ENCODE results near the gene MAN2B2.

The MAN2B2 gene

DNA sequence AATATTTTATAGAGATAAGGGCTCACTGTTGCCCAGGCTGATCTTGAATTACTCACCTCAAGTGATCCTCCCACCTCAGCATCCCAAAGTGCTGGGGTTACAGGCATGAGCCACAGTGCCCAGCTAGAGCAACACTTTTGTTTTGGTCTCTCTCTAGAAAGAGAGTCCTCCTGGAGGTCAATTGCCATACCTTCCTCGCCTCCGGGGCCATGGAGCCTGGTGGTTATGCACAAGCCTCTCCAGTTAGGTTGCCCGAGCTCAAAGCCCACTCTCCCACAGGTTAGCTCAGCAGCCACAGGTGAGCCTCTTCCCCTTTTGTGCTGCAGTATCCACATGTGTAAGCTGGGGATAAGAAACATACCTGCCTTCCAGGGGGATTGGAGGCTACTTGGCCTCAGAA, 24.2 kb upstream of the MAN2B2 start:
- DNase-seq (ENCODE audit: insufficient read length, low spot score) (no peak), FAIRE-seq (no peak)
- no peak for TF ChIP-seq SPI1 (IDR thresholded peaks at IDR 0.05; ENCODE audit: low read depth, low read length)
- TF ChIP-seq PAX5 (IDR thresholded peaks at IDR 0.05; ENCODE audit: insufficient read depth, low read length, severe bottlenecking) = no peak
- TF ChIP-seq TAF1 (IDR thresholded peaks at IDR 0.05; ENCODE audit: low read depth, low read length) = no peak
- TF ChIP-seq POLR2AphosphoS5 (IDR thresholded peaks at IDR 0.05; ENCODE audit: low read depth, low read length) = no peak
- no peak for TF ChIP-seq POU2F2 (IDR thresholded peaks at IDR 0.05; ENCODE audit: low read depth, low read length)
- TF ChIP-seq POLR2A (IDR thresholded peaks at IDR 0.05; ENCODE audit: low read depth, low read length) = no peak

- TF ChIP-seq POU2F2 (IDR thresholded peaks at IDR 0.05; ENCODE audit: low read depth, low read length) (no peak), PAX5 (IDR thresholded peaks at IDR 0.05; ENCODE audit: insufficient read depth, low read length, severe bottlenecking) (no peak), TAF1 (IDR thresholded peaks at IDR 0.05; ENCODE audit: low read depth, low read length) (no peak), POLR2A (IDR thresholded peaks at IDR 0.05; ENCODE audit: low read depth, low read length) (no peak), POLR2AphosphoS5 (IDR thresholded peaks at IDR 0.05; ENCODE audit: low read depth, low read length) (no peak), SPI1 (IDR thresholded peaks at IDR 0.05; ENCODE audit: low read depth, low read length) (no peak)
- DNase-seq (ENCODE audit: insufficient read length, low spot score) (no peak), FAIRE-seq (no peak)
Measured at GRCh38 chr4:6551660-6552059, 23.3 kb upstream of the MAN2B2 start.

DNA sequence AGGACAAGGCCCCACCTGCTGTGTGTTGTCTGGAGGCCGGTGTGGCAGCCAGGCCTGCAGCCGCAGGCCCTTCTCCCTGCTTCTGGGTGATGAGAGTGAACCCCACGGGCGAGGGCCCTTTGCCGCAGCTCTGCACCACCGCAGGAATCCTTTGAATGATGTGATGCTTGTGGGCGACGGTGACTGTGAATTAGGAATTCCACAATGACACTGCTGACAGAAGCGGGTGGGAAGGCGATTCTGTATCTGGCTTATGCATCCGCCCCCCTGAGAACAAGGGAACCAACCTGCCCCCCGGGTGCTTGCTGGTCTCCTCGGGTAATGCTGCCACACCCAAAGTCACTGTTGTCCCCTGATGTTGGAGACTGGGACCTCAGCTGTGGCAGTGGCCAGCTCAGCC, 19.5 kb upstream of the MAN2B2 start:
- TF ChIP-seq POU2F2 (IDR thresholded peaks at IDR 0.05; ENCODE audit: low read depth, low read length) (no peak), SPI1 (IDR thresholded peaks at IDR 0.05; ENCODE audit: low read depth, low read length) (no peak), TAF1 (IDR thresholded peaks at IDR 0.05; ENCODE audit: low read depth, low read length) (no peak), POLR2A (IDR thresholded peaks at IDR 0.05; ENCODE audit: low read depth, low read length) (no peak), PAX5 (IDR thresholded peaks at IDR 0.05; ENCODE audit: insufficient read depth, low read length, severe bottlenecking) (no peak), POLR2AphosphoS5 (IDR thresholded peaks at IDR 0.05; ENCODE audit: low read depth, low read length) (no peak)
- FAIRE-seq = no peak
- no peak for DNase-seq (ENCODE audit: insufficient read length, low spot score)

GRCh38 chr4:6556263-6556662, 18.7 kb upstream of the MAN2B2 start:
- no peak for DNase-seq (ENCODE audit: insufficient read length, low spot score)
- FAIRE-seq = no peak
- TF ChIP-seq SPI1 (IDR thresholded peaks at IDR 0.05; ENCODE audit: low read depth, low read length) (no peak), POLR2AphosphoS5 (IDR thresholded peaks at IDR 0.05; ENCODE audit: low read depth, low read length) (no peak), PAX5 (IDR thresholded peaks at IDR 0.05; ENCODE audit: insufficient read depth, low read length, severe bottlenecking) (no peak), TAF1 (IDR thresholded peaks at IDR 0.05; ENCODE audit: low read depth, low read length) (no peak), POU2F2 (IDR thresholded peaks at IDR 0.05; ENCODE audit: low read depth, low read length) (no peak), POLR2A (IDR thresholded peaks at IDR 0.05; ENCODE audit: low read depth, low read length) (no peak)

DNA sequence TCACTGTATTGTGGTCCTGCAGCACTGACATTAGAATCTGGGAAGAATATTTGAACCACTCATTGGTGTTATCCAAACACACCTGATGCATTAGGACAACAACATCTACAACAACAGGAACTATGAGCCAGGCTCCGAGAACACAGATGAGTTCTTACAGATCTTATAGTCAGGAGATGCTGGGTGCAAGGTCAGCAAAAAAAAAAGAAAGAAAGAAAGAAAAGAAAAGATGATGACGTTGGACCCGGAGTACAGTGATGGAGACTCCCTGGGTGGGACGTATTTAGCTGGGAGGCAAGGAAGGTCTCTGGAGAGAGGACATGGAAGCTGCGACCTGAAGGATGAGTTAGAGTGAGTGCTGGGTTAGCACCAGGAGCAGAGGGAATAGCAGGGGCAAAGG, 17.8 kb upstream of the MAN2B2 start:
- TF ChIP-seq POLR2AphosphoS5 (IDR thresholded peaks at IDR 0.05; ENCODE audit: low read depth, low read length) (no peak), POU2F2 (IDR thresholded peaks at IDR 0.05; ENCODE audit: low read depth, low read length) (no peak), POLR2A (IDR thresholded peaks at IDR 0.05; ENCODE audit: low read depth, low read length) (no peak), TAF1 (IDR thresholded peaks at IDR 0.05; ENCODE audit: low read depth, low read length) (no peak), PAX5 (IDR thresholded peaks at IDR 0.05; ENCODE audit: insufficient read depth, low read length, severe bottlenecking) (no peak), SPI1 (IDR thresholded peaks at IDR 0.05; ENCODE audit: low read depth, low read length) (no peak)
- DNase-seq (ENCODE audit: insufficient read length, low spot score) = no peak
- no peak for FAIRE-seq

DNA sequence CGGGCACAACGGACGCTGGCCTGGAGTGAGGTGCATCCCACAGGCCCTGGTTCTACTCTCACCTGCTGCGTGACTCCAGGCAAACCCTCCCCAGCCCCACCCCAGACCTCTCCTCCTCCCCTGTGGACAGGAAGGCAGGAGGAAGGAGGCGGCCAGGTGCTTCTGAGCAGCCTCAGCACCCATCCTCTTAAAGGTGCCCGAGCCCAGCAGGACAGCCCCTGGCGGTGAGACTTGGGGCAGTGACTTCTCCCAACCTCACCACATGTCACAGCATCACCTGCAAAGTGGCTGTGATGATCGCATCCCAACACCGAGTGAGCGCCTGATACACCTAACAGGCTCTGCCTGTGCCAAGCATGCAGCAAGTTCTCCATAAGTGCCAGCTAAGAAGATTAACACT, 17.1 kb upstream of the MAN2B2 start:
- FAIRE-seq = no peak
- no peak for DNase-seq (ENCODE audit: insufficient read length, low spot score)
- TF ChIP-seq POLR2AphosphoS5 (IDR thresholded peaks at IDR 0.05; ENCODE audit: low read depth, low read length) (no peak), POU2F2 (IDR thresholded peaks at IDR 0.05; ENCODE audit: low read depth, low read length) (no peak), PAX5 (IDR thresholded peaks at IDR 0.05; ENCODE audit: insufficient read depth, low read length, severe bottlenecking) (no peak), SPI1 (IDR thresholded peaks at IDR 0.05; ENCODE audit: low read depth, low read length) (no peak), TAF1 (IDR thresholded peaks at IDR 0.05; ENCODE audit: low read depth, low read length) (no peak), POLR2A (IDR thresholded peaks at IDR 0.05; ENCODE audit: low read depth, low read length) (no peak)

DNA sequence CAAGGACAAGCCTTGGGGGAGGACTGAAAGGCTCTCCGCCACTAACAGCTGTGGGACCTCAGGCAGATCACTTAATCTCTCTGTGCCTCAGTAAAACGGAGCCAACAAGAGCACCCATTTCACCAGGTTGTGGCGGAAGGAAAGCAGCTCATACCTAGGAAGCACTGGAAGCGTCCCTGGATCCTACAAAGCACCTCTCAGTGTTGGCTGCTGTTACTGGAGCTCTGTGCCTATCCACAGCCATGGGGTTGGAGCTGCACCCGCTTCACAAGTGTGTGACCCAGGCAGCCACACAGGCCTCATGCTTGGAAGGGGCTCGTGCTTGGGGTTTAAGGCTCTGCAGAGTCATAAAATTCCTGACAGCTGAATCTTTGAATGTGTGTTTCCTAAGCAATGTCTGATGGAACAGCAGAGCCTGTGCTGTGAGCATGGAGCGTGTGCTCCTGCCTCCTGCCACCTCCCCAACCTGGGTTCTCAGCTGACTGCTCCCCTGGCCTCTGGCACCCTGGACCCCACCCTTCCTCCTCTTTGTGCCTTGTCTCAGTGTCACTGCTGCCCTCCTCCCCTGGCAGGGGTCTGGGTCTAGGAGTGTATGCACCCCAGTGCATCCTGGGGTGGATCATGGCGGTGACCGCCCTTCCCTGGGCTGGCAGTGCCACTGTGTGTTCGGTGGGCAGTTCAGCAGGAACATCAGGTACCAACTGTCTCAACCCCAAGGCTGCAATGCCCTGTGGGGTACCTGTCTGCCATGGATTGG, 14.4 kb upstream of the MAN2B2 start:
- FAIRE-seq = no peak
- no peak for DNase-seq (ENCODE audit: insufficient read length, low spot score)
- TF ChIP-seq POLR2AphosphoS5 (IDR thresholded peaks at IDR 0.05; ENCODE audit: low read depth, low read length) (no peak), POU2F2 (IDR thresholded peaks at IDR 0.05; ENCODE audit: low read depth, low read length) (no peak), SPI1 (IDR thresholded peaks at IDR 0.05; ENCODE audit: low read depth, low read length) (no peak), POLR2A (IDR thresholded peaks at IDR 0.05; ENCODE audit: low read depth, low read length) (no peak), PAX5 (IDR thresholded peaks at IDR 0.05; ENCODE audit: insufficient read depth, low read length, severe bottlenecking) (no peak), TAF1 (IDR thresholded peaks at IDR 0.05; ENCODE audit: low read depth, low read length) (no peak)

GRCh38 chr4:6561173-6561516, 13.8 kb upstream of the MAN2B2 start:
- FAIRE-seq = no peak
- TF ChIP-seq PAX5 (IDR thresholded peaks at IDR 0.05; ENCODE audit: insufficient read depth, low read length, severe bottlenecking) (no peak), POU2F2 (IDR thresholded peaks at IDR 0.05; ENCODE audit: low read depth, low read length) (no peak), POLR2A (IDR thresholded peaks at IDR 0.05; ENCODE audit: low read depth, low read length) (no peak), POLR2AphosphoS5 (IDR thresholded peaks at IDR 0.05; ENCODE audit: low read depth, low read length) (no peak), TAF1 (IDR thresholded peaks at IDR 0.05; ENCODE audit: low read depth, low read length) (no peak), SPI1 (IDR thresholded peaks at IDR 0.05; ENCODE audit: low read depth, low read length) (no peak)
- no peak for DNase-seq (ENCODE audit: insufficient read length, low spot score)

- no peak for DNase-seq (ENCODE audit: insufficient read length, low spot score)
- TF ChIP-seq PAX5 (IDR thresholded peaks at IDR 0.05; ENCODE audit: insufficient read depth, low read length, severe bottlenecking) (no peak), POLR2AphosphoS5 (IDR thresholded peaks at IDR 0.05; ENCODE audit: low read depth, low read length) (no peak), SPI1 (IDR thresholded peaks at IDR 0.05; ENCODE audit: low read depth, low read length) (no peak), POU2F2 (IDR thresholded peaks at IDR 0.05; ENCODE audit: low read depth, low read length) (no peak), TAF1 (IDR thresholded peaks at IDR 0.05; ENCODE audit: low read depth, low read length) (no peak), POLR2A (IDR thresholded peaks at IDR 0.05; ENCODE audit: low read depth, low read length) (no peak)
- no peak for FAIRE-seq
Measured at GRCh38 chr4:6561706-6562371, 13.2 kb upstream of the MAN2B2 start.
